22Rv1 (cell line): ENCODE results near the gene FBXW8.

Experiments
- CTCF ChIP-seq: fragments of 450-650 bp; IDR thresholded peaks from 2 replicates; pipeline ENCODE4 v1.5.1; 2017; ENCODE audit warnings: mild to moderate bottlenecking
- ZFX ChIP-seq: fragments of 450-650 bp; IDR thresholded peaks from 2 replicates; pipeline ENCODE4 v1.6.1; 2017; ENCODE audit warnings: antibody characterized with exemption, borderline replicate concordance

- TF ChIP-seq CTCF, result no peak
- TF ChIP-seq ZFX, result no peak
Measured at GRCh38 chr12:116896411-116896924, 14.3 kb upstream of the FBXW8 start.
